ENCODE measurements around the gene CHAD. TPM values are rescaled to one million over a fixed set of nuclear protein-coding genes. Genes with fewer than 3 reads are reported as not detected.

CHAD gene
- total RNA-seq, 4 donors from 2014 or later = not detected

DNA sequence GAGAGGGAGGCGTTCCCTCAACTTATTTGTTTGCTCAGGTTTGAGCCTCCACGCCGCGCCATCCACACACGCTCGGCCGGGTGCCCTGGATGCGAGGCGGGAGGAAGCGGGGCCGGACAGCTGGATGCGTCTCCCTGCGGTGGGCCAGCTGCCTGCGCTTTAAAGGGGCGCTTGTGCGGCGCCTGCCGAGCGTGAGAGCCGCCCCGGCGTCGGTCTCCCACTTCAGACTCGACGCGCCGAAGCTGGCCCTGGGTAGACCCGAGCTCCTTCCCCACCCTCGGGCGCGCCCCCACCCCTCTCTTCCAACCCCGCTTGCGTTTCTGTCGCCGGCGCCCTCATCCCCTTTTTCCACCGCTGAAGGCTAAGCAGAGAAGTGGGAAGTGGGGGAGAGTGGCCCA, 527 bp upstream of the CHAD start:
- no peak for ATAC-seq
- no peak for TF ChIP-seq POLR2AphosphoS5 (IDR thresholded peaks at IDR 0.05)
- no peak for TF ChIP-seq EP300 (IDR thresholded peaks at IDR 0.05)
- TF ChIP-seq, protein P1, sequence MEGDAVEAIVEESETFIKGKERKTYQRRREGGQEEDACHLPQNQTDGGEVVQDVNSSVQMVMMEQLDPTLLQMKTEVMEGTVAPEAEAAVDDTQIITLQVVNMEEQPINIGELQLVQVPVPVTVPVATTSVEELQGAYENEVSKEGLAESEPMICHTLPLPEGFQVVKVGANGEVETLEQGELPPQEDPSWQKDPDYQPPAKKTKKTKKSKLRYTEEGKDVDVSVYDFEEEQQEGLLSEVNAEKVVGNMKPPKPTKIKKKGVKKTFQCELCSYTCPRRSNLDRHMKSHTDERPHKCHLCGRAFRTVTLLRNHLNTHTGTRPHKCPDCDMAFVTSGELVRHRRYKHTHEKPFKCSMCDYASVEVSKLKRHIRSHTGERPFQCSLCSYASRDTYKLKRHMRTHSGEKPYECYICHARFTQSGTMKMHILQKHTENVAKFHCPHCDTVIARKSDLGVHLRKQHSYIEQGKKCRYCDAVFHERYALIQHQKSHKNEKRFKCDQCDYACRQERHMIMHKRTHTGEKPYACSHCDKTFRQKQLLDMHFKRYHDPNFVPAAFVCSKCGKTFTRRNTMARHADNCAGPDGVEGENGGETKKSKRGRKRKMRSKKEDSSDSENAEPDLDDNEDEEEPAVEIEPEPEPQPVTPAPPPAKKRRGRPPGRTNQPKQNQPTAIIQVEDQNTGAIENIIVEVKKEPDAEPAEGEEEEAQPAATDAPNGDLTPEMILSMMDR (IDR thresholded peaks at IDR 0.05) = no peak
- TF ChIP-seq POLR2A (IDR thresholded peaks at IDR 0.05) = no peak
- Histone ChIP-seq H3K4me1 (peaks cover 0 to 18% (median 12%) of the 10 kb centered on the region in 3 donors), H3K27ac (no peak overlapping the region), H3K27me3 (peaks cover 39% of the 10 kb centered on the region), H3K36me3 (peaks cover 0 to 28% of the 10 kb centered on the region in 2 donors), H3K9me3 (no peaks in the 10 kb centered on the region), H3K4me3 (peak overlapping the region in 1 of 2 donors; percentile 45)
- WGBS, 2 donors (ENCODE audit: low coverage in 1 of 2) = no CpG with 5 or more reads among the region's 37 CpGs

DNA sequence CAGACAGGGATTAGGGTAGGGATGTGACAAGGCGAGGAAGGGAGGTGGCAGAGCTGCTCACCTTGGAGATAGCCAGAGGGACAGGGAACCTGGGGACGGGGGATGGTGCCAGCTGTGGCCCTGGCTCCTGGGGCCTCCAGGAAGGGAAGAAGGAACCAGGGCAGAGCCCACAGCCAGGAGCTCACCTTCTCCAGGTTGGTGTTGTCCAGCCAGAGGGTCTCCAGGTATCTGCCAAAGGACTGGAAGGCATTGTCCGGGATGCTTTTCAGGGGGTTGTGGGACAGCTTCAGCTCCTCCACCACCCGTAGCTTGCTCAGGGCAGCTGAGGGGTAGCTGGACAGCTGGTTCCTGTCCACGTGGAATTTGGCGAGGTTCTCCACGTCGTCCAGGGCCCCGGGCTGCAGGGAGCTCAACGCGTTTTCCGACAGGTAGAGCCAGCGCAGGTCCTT, 801 bp downstream of the CHAD start:
- H3K27ac ChIP-seq = no peak overlapping the region
- 50% methylated on average over 2 of the region's 13 CpGs; no CpG with 5 or more reads in 1 of the 2 donors for WGBS, 2 donors (ENCODE audit: low coverage in 1 of 2)
- peaks cover 0 to 18% (median 12%) of the 10 kb centered on the region in 3 donors for H3K4me1 ChIP-seq
- H3K27me3 ChIP-seq = peaks cover 39% of the 10 kb centered on the region
- ATAC-seq = no peak
- H3K36me3 ChIP-seq = peaks cover 0 to 33% of the 10 kb centered on the region in 2 donors
- no peak overlapping the region for H3K4me3 ChIP-seq
- TF ChIP-seq POLR2A (IDR thresholded peaks at IDR 0.05) = no peak
- TF ChIP-seq, protein P1 (IDR thresholded peaks at IDR 0.05) = no peak
- no peak for TF ChIP-seq EP300 (IDR thresholded peaks at IDR 0.05)
- TF ChIP-seq POLR2AphosphoS5 (IDR thresholded peaks at IDR 0.05) = no peak
- no peaks in the 10 kb centered on the region for H3K9me3 ChIP-seq

DNA sequence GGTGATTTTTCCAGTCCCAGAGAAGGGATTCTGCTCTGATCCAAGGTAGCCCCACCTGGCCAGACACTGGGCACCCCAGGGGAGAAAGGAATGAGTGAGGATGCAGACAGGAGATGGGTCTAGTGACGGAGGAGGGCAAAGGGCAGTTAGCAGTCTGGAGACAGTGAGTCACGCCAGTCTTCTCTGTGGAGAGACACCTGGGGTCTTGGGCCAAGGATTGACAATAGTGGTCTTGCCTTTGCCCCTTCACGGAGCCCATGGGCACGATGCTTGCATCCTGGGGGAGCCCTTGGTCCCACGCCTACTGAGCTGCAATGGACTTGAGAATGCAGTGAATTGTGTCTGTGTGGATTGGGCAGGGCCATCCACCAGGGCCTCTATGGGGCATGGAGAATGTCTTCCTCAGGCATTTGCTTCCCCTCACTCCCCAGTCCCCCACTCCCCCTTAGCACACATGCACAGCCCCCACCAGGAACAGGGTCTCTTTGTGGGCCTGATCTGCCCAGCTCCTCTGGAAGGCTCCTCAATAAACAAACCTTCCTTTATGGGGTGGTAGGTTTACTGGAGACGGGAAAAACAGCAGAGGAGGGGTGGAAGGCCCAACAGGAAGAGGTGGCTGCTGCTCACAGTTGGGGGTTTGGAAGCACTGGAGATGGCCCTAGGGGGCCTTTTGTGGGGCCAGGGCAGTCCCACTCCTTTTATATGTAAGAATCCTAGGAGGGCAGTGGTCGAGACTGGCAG, 1.4 kb downstream of the CHAD start:
- Histone ChIP-seq H3K36me3 (peaks cover 0 to 38% of the 10 kb centered on the region in 2 donors), H3K27ac (no peak overlapping the region), H3K9me3 (no peaks in the 10 kb centered on the region), H3K4me1 (peaks cover 0 to 18% (median 12%) of the 10 kb centered on the region in 3 donors), H3K27me3 (peaks cover 39% of the 10 kb centered on the region), H3K4me3 (no peak overlapping the region)
- no peak for ATAC-seq
- TF ChIP-seq EP300 (IDR thresholded peaks at IDR 0.05) (no peak), POLR2A (IDR thresholded peaks at IDR 0.05) (no peak), POLR2AphosphoS5 (IDR thresholded peaks at IDR 0.05) (no peak)
- TF ChIP-seq, protein P1 (IDR thresholded peaks at IDR 0.05) = no peak
- 40 to 80% methylated on average over 1 to 2 of the region's 7 CpGs for WGBS, 2 donors (ENCODE audit: low coverage in 1 of 2)

DNA sequence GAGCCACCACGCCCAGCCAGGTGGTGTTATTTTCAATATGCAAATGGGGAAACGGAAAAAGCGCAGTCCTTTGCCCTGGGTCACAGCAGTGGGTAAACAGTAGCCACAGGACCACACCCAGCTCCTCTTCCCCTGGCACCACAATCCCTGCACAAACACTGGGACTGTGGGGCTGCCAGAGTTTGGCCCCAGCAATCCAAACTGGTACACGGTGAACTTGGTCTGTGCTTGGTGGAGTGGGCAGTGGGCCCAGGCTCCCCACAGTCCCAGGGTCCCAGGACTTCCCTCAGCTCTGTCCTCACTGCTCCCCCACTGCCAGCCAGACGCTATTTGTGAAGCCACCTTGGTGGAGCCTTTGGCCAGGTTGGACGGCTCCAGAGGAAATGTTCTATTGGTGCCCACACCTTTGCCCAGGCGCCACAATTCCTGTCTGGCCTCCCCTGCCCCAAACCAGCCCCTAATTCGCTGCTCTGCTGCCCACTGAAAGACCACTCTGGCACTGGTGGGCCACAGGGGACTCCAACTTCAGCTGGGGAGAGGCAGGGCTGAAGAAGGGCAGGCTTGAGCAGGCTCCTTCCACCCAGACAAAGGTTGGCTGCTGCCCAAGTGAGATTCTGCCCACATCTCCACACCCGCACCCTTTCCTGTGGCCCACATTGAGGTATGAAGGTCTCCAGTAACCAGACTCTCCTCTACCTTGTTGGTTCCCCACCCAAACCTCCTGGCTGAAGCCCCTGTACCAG, 2.1 kb downstream of the CHAD start:
- 50% methylated on average over 1 of the region's 9 CpGs; no CpG with 5 or more reads in 1 of the 2 donors for whole genome bisulfite sequencing, 2 donors (ENCODE audit: low coverage in 1 of 2)
- ATAC-seq = no peak
- no peak for TF ChIP-seq POLR2AphosphoS5 (IDR thresholded peaks at IDR 0.05)
- TF ChIP-seq, protein P1 (IDR thresholded peaks at IDR 0.05) = no peak
- TF ChIP-seq EP300 (IDR thresholded peaks at IDR 0.05) = no peak
- TF ChIP-seq POLR2A (IDR thresholded peaks at IDR 0.05) = no peak
- Histone ChIP-seq H3K27me3 (peaks cover 39% of the 10 kb centered on the region), H3K4me3 (no peak overlapping the region), H3K9me3 (no peaks in the 10 kb centered on the region), H3K27ac (no peak overlapping the region), H3K36me3 (peaks cover 0 to 40% of the 10 kb centered on the region in 2 donors), H3K4me1 (peaks cover 0 to 18% (median 12%) of the 10 kb centered on the region in 3 donors)

Measured in gastroesophageal sphincter (tissue), 4 donors.